H9 (cell line): Measurements from ENCODE around the gene TMEM242. TPM values are rescaled to one million over a fixed set of nuclear protein-coding genes. Genes with fewer than 3 reads are reported as not detected.

Source experiments
- DNase-seq: peaks from one replicate; pipeline ENCODE4 v3.0.0-alpha.2; 2017
- H2AFZ ChIP-seq: one replicate; pipeline ENCODE4 v1.6.1; 2013; ENCODE audit warnings: mild to moderate bottlenecking, low read length, control low read depth, moderate library complexity
- H2AK5ac ChIP-seq: 2 replicates; pipeline ENCODE4 v1.6.1; 2013; ENCODE audit warnings: low read length, control low read depth, mixed read lengths; ENCODE audit not compliant: insufficient read length
- H2BK120ac ChIP-seq: one replicate; pipeline ENCODE4 v1.6.1; 2013; ENCODE audit warnings: low read depth, mild to moderate bottlenecking, low read length, control low read depth, inconsistent platforms; ENCODE audit not compliant: poor library complexity, severe bottlenecking
- H2BK12ac ChIP-seq: 2 replicates; pipeline ENCODE4 v1.6.1; 2013; ENCODE audit warnings: low read length, control low read depth, mixed read lengths, low read depth; ENCODE audit not compliant: insufficient read length
- H2BK15ac ChIP-seq: 2 replicates; pipeline ENCODE4 v1.6.1; 2013; ENCODE audit warnings: low read depth, low read length, control low read depth
- H2BK20ac ChIP-seq: one replicate; pipeline ENCODE4 v1.6.1; 2013; ENCODE audit warnings: low read depth, mild to moderate bottlenecking, low read length, control low read depth, inconsistent platforms; ENCODE audit not compliant: poor library complexity, severe bottlenecking
- H2BK5ac ChIP-seq: 2 replicates; pipeline ENCODE4 v1.6.1; 2013; ENCODE audit warnings: low read length, control low read depth, mixed read lengths; ENCODE audit not compliant: insufficient read length
- H3K14ac ChIP-seq: 2 replicates; pipeline ENCODE4 v1.6.1; 2013; ENCODE audit warnings: low read length, control low read depth; ENCODE audit not compliant: insufficient read depth
- H3K18ac ChIP-seq: 2 replicates; pipeline ENCODE4 v1.6.1; 2013; ENCODE audit warnings: low read depth, mild to moderate bottlenecking, mixed read lengths, low read length, control low read depth; ENCODE audit not compliant: insufficient read length
- H3K23ac ChIP-seq: 2 replicates; pipeline ENCODE4 v1.6.1; 2013; ENCODE audit warnings: low read length, control low read depth, mixed read lengths, low read depth; ENCODE audit not compliant: insufficient read length
- H3K23me2 ChIP-seq: 2 replicates; pipeline ENCODE4 v1.6.1; 2013; ENCODE audit warnings: low read depth, mild to moderate bottlenecking, mixed read lengths, low read length, control low read depth; ENCODE audit not compliant: insufficient read length, poor library complexity, severe bottlenecking
- H3K27ac ChIP-seq: 2 replicates; pipeline ENCODE4 v1.5.1; 2013; ENCODE audit warnings: low read length, control low read depth, mixed read lengths, low read depth; ENCODE audit not compliant: insufficient read length
- H3K27me3 ChIP-seq: 2 replicates; pipeline ENCODE4 v1.6.1; 2013; ENCODE audit warnings: low read length, control low read depth, inconsistent platforms; ENCODE audit not compliant: insufficient read depth
- H3K4ac ChIP-seq: 2 replicates; pipeline ENCODE4 v1.6.1; 2013; ENCODE audit warnings: low read depth, mild to moderate bottlenecking, control low read depth, inconsistent platforms, low read length, moderate library complexity
- H3K4me1 ChIP-seq: 2 replicates; pipeline ENCODE4 v1.6.1; 2013; ENCODE audit warnings: low read length, control low read depth, inconsistent platforms; ENCODE audit not compliant: insufficient read depth
- H3K4me2 ChIP-seq: 2 replicates; pipeline ENCODE4 v1.6.1; 2013; ENCODE audit warnings: low read length, control low read depth, mixed read lengths; ENCODE audit not compliant: insufficient read length, insufficient read depth
- H3K56ac ChIP-seq: 2 replicates; pipeline ENCODE4 v1.6.1; 2013; ENCODE audit warnings: low read depth, mild to moderate bottlenecking, mixed read lengths, low read length, control low read depth; ENCODE audit not compliant: insufficient read length
- H3K79me1 ChIP-seq: 2 replicates; pipeline ENCODE4 v1.6.1; 2013; ENCODE audit warnings: low read depth, mild to moderate bottlenecking, moderate library complexity, low read length, control low read depth, inconsistent platforms; ENCODE audit not compliant: insufficient read depth, poor library complexity, severe bottlenecking
- H3K79me2 ChIP-seq: 2 replicates; pipeline ENCODE4 v1.6.1; 2013; ENCODE audit warnings: low read length, control low read depth, inconsistent platforms; ENCODE audit not compliant: insufficient read depth
- H3K9ac ChIP-seq: 2 replicates; pipeline ENCODE4 v1.6.1; 2013; ENCODE audit warnings: low read length, control low read depth, mixed read lengths; ENCODE audit not compliant: insufficient read length; ENCODE audit errors: extremely low read depth
- H3K9me3 ChIP-seq: one replicate; pipeline ENCODE4 v1.6.1; 2013; ENCODE audit warnings: low read depth, low read length, inconsistent platforms; ENCODE audit not compliant: control insufficient read depth
- H3T11ph ChIP-seq: one replicate; pipeline ENCODE4 v1.6.1; 2013; ENCODE audit warnings: mild to moderate bottlenecking, low read length, control low read depth, inconsistent platforms
- H4K20me1 ChIP-seq: one replicate; pipeline ENCODE4 v1.6.1; 2013; ENCODE audit not compliant: control insufficient read depth, insufficient read length, insufficient read depth
- H4K5ac ChIP-seq: 2 replicates; pipeline ENCODE4 v1.6.1; 2013; ENCODE audit warnings: low read depth, mild to moderate bottlenecking, mixed read lengths, low read length, control low read depth; ENCODE audit not compliant: insufficient read length
- H4K8ac ChIP-seq: replicated peaks from 2 replicates; pipeline ENCODE4 v1.6.1; 2013; ENCODE audit warnings: low read length, control low read depth, mixed read lengths, low read depth; ENCODE audit not compliant: insufficient read length
- H4K91ac ChIP-seq: 2 replicates; pipeline ENCODE4 v1.6.1; 2013; ENCODE audit warnings: low read depth, mild to moderate bottlenecking, moderate library complexity, mixed read lengths, low read length, control low read depth; ENCODE audit not compliant: insufficient read length
- H3K27ac Mint-ChIP-seq, 3 experiments: 2 replicates in 2 of 3; 3 replicates in 1 of 3; pipeline ENCODE4 v1.8.0; 2020 to 2021; ENCODE audit warnings: mixed read lengths in 3 of 3, mild to moderate bottlenecking in 1 of 3, moderate library complexity in 1 of 3
- H3K27me3 Mint-ChIP-seq: 2 replicates; pipeline ENCODE4 v1.8.0; 2021; ENCODE audit warnings: low read depth, mild to moderate bottlenecking, moderate library complexity, mixed read lengths
- H3K36me3 Mint-ChIP-seq, 3 experiments: 2 replicates in 2 of 3; 3 replicates in 1 of 3; pipeline ENCODE4 v1.8.0; 2020 to 2021; ENCODE audit warnings: low read depth in 3 of 3, mixed read lengths in 3 of 3; ENCODE audit not compliant: insufficient read depth in 1 of 3
- H3K4me1 Mint-ChIP-seq, 2 experiments: 2 replicates each; pipeline ENCODE4 v1.8.0; 2020; ENCODE audit warnings: mixed read lengths in 2 of 2
- H3K4me3 Mint-ChIP-seq, 2 experiments: 2 replicates in 1 of 2; 3 replicates in 1 of 2; pipeline ENCODE4 v1.8.0; 2020 to 2021; ENCODE audit warnings: mild to moderate bottlenecking in 2 of 2, mixed read lengths in 2 of 2, moderate library complexity in 1 of 2
- H3K9me3 Mint-ChIP-seq, 2 experiments: 2 replicates in 1 of 2; 3 replicates in 1 of 2; pipeline ENCODE4 v1.8.0; 2020; ENCODE audit warnings: mild to moderate bottlenecking in 2 of 2, mixed read lengths in 2 of 2, moderate library complexity in 1 of 2
- CTCF ChIP-seq: fragments of 200-600 bp; sonication (generic); conservative IDR thresholded peaks from 3 replicates; pipeline ENCODE4 v1.8.0; 2021; ENCODE audit warnings: antibody characterized with exemption, mild to moderate bottlenecking
- WGBS: extraction: QIAGEN DNeasy Blood & Tissue Kit; methylation state at CpG from one replicate; pipeline ENCODE4 v1.1.7; 2013; ENCODE audit warnings: missing lambda C conversion rate, low lambda C conversion rate, mixed read lengths; ENCODE audit not compliant: insufficient read length; ENCODE audit errors: extremely low coverage; 5-methylcytosine and 5-hydroxymethylcytosine counted together
- total RNA-seq: library from RNA; stranded (reverse); gene quantifications from 2 replicates; pipeline ENCODE4 v1.2.1, GENCODE V29; 2021

TMEM242 gene
- total RNA-seq, 1 experiment from 2014 or later, result 10.5 TPM

- Histone ChIP-seq H3K23ac (no peak overlapping the region), H3T11ph (no peak overlapping the region), H2BK12ac (no peak overlapping the region), H4K8ac (no peak overlapping the region), H3K23me2 (no peaks in the 10 kb centered on the region), H3K9me3 (no peaks in the 10 kb centered on the region), H3K79me1 (no peaks in the 10 kb centered on the region), H3K79me2 (no peaks in the 10 kb centered on the region), H3K9ac (no peak overlapping the region), H3K27ac (no peak overlapping the region), H3K27me3 (no peaks in the 10 kb centered on the region), H4K5ac (no peak overlapping the region), H2BK5ac (no peak overlapping the region), H3K18ac (no peak overlapping the region), H2AFZ (no peak overlapping the region), H4K20me1 (no peaks in the 10 kb centered on the region), H2BK120ac (no peak overlapping the region), H3K56ac (no peak overlapping the region), H3K4me2 (no peak overlapping the region), H3K4me1 (peaks cover 2% of the 10 kb centered on the region; the same call in 1 of the 2 replicates), H4K91ac (no peak overlapping the region), H2BK20ac (no peak overlapping the region), H2AK5ac (no peak overlapping the region), H3K4ac (no peak overlapping the region), H2BK15ac (no peak overlapping the region), H3K14ac (no peak overlapping the region)
- Mint-ChIP-seq H3K36me3 (no peaks in the 10 kb centered on the region), H3K27ac (no peak overlapping the region), H3K4me1 (peaks cover 10 to 15% of the 10 kb centered on the region in 2 experiments), H3K27me3 (peaks cover 18% of the 10 kb centered on the region), H3K4me3 (no peak overlapping the region), H3K9me3 (no peaks in the 10 kb centered on the region)
- no peak for TF ChIP-seq CTCF
- no CpG with 5 or more reads among the region's 9 CpGs for WGBS
- DNase-seq, result no peak
Measured at GRCh38 chr6:157280947-157281346, 42.4 kb downstream of the TMEM242 start.
